Body of pancreas (tissue), 4 donors: Measurements from ENCODE around the gene ZAP70. TPM values are rescaled to one million over a fixed set of nuclear protein-coding genes. Genes with fewer than 3 reads are reported as not detected.

ENCODE experiments used
- ATAC-seq: fragments of 150-250 bp; one replicate; pipeline ENCODE4 v1.9.1; 2016
- DNase-seq, 4 donors: peaks; one replicate each; pipeline ENCODE4 v3.0.0-alpha.2; 2019
- H3K27ac ChIP-seq, 4 donors: fragments of 200-600 bp; sonication (generic); 1 replicate in 3 of 4; 2 replicates in 1 of 4; pipeline versions ENCODE4 v1.5.1 to v1.6.1; 2016 to 2019; ENCODE audit warnings: mild to moderate bottlenecking in 1 of 4, mixed read lengths in 1 of 4, moderate library complexity in 1 of 4
- H3K27me3 ChIP-seq, 2 donors: fragments of 200-600 bp; sonication (generic); one replicate each; pipeline ENCODE4 v1.6.0; 2016; ENCODE audit warnings: mild to moderate bottlenecking in 1 of 2
- H3K36me3 ChIP-seq, 2 donors: fragments of 200-600 bp; sonication (generic); replicated peaks in 1 of 2; 2 replicates each; pipeline ENCODE4 v1.5.1; 2016; ENCODE audit warnings: low read depth in 2 of 2; ENCODE audit not compliant: insufficient read depth in 1 of 2
- H3K4me1 ChIP-seq: fragments of 200-600 bp; sonication (generic); one replicate; pipeline ENCODE4 v1.6.0; 2016
- H3K4me3 ChIP-seq, 2 donors: fragments of 200-600 bp; sonication (generic); 1 replicate in 1 of 2; 2 replicates in 1 of 2; pipeline ENCODE4 v1.5.1; 2016 to 2019
- H3K9me3 ChIP-seq, 3 donors: fragments of 200-600 bp; sonication (generic); 1 replicate in 2 of 3; 2 replicates in 1 of 3; pipeline ENCODE4 v1.5.1; 2016
- POLR2A ChIP-seq, 3 donors: fragments of 450-650 bp; IDR thresholded peaks; one replicate each; pipeline ENCODE4 v1.6.1; 2016; ENCODE audit warnings: antibody characterized with exemption in 3 of 3, mild to moderate bottlenecking in 2 of 3
- WGBS, 2 donors: methylation state at CpG; one replicate each; pipeline ENCODE4 v1.1.5; 2017; 5-methylcytosine and 5-hydroxymethylcytosine counted together
- intact Hi-C: fragments of 100-400 bp; cut with DNase I; formaldehyde crosslinking; loops from one replicate; pipeline ENCODE4 v1.15.1; 2023
- total RNA-seq, 2 donors: library from RNA; depleted of rRNA; stranded (reverse); fragments of >200 nt; gene quantifications; one replicate each; pipeline ENCODE4 v1.1.0, GENCODE V29; 2016
- TF ChIP-seq, protein P1 (sequence below), 7 experiments: fragments of 450-650 bp in 4 of 7; fragments of 200-600 bp in 3 of 7; sonication (generic) in 3 of 7; IDR thresholded peaks; one replicate each; pipeline ENCODE4 v1.5.1; 2016 to 2019; ENCODE audit warnings: antibody characterized with exemption in 7 of 7

The ZAP70 gene
- total RNA-seq, 2 donors from 2014 or later = 2.1 to 4.0 TPM

DNA sequence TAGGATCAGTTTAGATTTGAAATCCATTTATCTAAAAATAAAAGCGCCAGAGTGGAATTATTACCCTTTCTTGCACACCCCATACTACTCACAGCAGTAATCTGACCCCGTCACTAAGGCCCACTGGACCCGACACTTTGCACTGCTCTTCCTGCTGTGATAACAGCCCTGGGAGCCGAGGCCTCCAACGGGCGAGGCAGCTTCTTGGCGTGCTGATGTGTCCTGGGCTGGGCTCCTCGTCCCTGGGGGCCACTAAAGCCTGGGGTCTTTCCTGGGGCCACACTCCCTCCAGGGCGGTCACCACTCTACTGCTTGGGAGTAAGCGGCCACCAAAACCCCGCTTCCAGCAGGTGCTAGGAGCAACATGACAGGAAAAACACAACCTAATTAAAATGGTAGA lies 61.7 kb downstream of the ZAP70 start:
- Histone ChIP-seq H3K27ac (no peak overlapping the region), H3K36me3 (peaks cover 5 to 8% of the 10 kb centered on the region in 2 donors), H3K9me3 (no peaks in the 10 kb centered on the region), H3K4me1 (no peaks in the 10 kb centered on the region), H3K4me3 (no peak overlapping the region), H3K27me3 (no peaks in the 10 kb centered on the region)
- intact Hi-C loops = no loop called here
- ATAC-seq (no peak), DNase-seq (no peak)
- TF ChIP-seq, protein P1, sequence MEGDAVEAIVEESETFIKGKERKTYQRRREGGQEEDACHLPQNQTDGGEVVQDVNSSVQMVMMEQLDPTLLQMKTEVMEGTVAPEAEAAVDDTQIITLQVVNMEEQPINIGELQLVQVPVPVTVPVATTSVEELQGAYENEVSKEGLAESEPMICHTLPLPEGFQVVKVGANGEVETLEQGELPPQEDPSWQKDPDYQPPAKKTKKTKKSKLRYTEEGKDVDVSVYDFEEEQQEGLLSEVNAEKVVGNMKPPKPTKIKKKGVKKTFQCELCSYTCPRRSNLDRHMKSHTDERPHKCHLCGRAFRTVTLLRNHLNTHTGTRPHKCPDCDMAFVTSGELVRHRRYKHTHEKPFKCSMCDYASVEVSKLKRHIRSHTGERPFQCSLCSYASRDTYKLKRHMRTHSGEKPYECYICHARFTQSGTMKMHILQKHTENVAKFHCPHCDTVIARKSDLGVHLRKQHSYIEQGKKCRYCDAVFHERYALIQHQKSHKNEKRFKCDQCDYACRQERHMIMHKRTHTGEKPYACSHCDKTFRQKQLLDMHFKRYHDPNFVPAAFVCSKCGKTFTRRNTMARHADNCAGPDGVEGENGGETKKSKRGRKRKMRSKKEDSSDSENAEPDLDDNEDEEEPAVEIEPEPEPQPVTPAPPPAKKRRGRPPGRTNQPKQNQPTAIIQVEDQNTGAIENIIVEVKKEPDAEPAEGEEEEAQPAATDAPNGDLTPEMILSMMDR (IDR thresholded peaks at IDR 0.05) = no peak
- TF ChIP-seq POLR2A (IDR thresholded peaks at IDR 0.05) = no peak
- WGBS, 2 donors = 93 to 95% methylated on average over 11 of the region's 11 CpGs

DNA sequence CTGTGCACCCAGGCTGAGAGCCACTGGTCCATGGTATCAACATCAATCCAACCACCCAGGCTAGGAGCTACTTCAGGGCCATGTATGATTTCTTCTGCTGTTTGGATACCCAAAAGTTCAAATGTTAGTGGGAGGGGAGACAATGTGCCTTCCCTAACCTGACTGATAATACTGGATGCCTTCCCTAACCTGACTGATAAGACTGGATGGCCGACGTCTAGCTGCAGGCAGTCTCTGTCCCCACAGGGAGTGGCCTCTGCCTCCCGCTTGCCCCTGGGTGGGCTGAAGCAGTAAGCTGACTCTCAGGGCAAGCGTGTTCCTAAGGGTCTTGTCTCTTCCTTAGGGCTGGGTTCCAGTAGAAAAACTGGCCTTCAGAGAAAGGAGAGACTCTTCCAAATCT lies 65.8 kb downstream of the ZAP70 start:
- H3K36me3 ChIP-seq = peaks cover 3 to 8% of the 10 kb centered on the region in 2 donors
- no peaks in the 10 kb centered on the region for H3K27me3 ChIP-seq
- H3K9me3 ChIP-seq = no peaks in the 10 kb centered on the region
- intact Hi-C loops = no loop called here
- no peak overlapping the region for H3K27ac ChIP-seq
- H3K4me1 ChIP-seq = no peaks in the 10 kb centered on the region
- no peak for DNase-seq
- no peak overlapping the region for H3K4me3 ChIP-seq
- no peak for TF ChIP-seq POLR2A (IDR thresholded peaks at IDR 0.05)
- TF ChIP-seq, protein P1 (IDR thresholded peaks at IDR 0.05) = no peak
- no peak for ATAC-seq
- WGBS, 2 donors = 73 to 81% methylated on average over 3 to 4 of the region's 4 CpGs

DNA sequence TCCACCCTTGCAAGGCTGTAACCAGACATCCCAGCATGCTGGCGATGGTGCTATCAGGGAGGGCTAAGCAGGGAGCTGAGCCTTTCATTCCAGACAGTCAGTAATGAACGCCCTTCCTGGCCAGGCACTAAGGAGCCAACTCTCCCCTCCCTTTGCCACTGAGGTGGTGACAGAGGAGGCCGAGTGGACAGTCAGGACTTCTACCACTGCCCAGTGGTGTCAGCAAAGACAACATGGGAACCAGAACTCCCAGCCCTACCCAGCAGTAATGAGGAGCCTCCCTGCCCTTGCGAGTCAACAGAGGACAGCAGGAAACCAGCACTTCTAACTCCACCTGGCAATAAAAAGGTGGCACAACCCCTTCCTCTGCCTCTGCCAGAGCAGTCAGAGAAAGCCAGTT lies 68.6 kb downstream of the ZAP70 start:
- Histone ChIP-seq H3K9me3 (no peaks in the 10 kb centered on the region), H3K27ac (no peak overlapping the region), H3K4me1 (no peaks in the 10 kb centered on the region), H3K36me3 (no peaks in the 10 kb centered on the region), H3K4me3 (no peak overlapping the region), H3K27me3 (no peaks in the 10 kb centered on the region)
- ATAC-seq (no peak), DNase-seq (no peak)
- intact Hi-C loops = no loop called here
- 88 to 93% methylated on average over 4 of the region's 4 CpGs for WGBS, 2 donors
- TF ChIP-seq, protein P1 (IDR thresholded peaks at IDR 0.05) = no peak
- TF ChIP-seq POLR2A (IDR thresholded peaks at IDR 0.05) = no peak

DNA sequence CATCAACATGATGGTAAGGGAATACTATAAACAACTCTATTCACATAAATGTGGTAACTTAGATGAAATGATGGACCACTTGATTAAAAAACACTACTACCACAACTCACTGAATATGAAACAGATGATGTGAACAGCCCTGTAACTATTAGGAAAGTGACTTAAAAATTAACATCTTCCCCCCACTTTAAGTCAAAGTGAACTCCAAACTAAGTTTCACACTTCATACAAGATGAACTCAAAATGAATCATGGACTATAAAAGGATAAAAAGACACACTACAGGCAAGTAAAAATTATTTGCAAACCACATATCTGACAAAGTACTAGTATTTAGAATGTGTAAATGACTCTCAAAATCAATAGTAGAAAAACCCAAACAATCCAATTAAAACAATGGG lies 71.6 kb downstream of the ZAP70 start:
- intact Hi-C loops = no loop called here
- Histone ChIP-seq H3K4me1 (no peaks in the 10 kb centered on the region), H3K27ac (no peak overlapping the region), H3K27me3 (no peaks in the 10 kb centered on the region), H3K36me3 (no peaks in the 10 kb centered on the region), H3K9me3 (no peaks in the 10 kb centered on the region), H3K4me3 (no peak overlapping the region)
- no peak for ATAC-seq
- DNase-seq = no peak
- no peak for TF ChIP-seq POLR2A (IDR thresholded peaks at IDR 0.05)

DNA sequence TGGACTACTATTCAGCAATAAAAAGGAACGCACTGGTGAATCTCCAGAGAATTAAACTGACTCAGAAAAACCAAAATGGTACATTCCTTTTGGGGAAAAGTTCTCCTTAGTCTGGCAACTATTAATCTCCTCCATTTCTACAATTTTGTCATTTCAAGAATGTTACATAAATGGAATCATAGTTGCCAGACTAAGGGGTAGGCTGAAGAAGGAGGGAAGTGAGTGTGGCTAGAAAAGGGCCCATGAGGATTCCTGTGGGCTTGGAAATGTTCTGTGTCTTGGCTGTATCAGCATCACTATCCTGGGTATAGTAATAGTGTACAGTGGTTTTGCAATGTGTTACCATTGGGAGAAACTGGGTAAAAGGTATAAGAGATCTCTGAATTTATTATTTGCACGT lies 72.4 kb downstream of the ZAP70 start:
- ATAC-seq = no peak
- no peaks in the 10 kb centered on the region for H3K36me3 ChIP-seq
- intact Hi-C loops = no loop called here
- H3K27me3 ChIP-seq = no peaks in the 10 kb centered on the region
- no peak for TF ChIP-seq POLR2A (IDR thresholded peaks at IDR 0.05)
- TF ChIP-seq, protein P1 (IDR thresholded peaks at IDR 0.05) = no peak
- H3K4me1 ChIP-seq = no peaks in the 10 kb centered on the region
- WGBS, 2 donors = 94 to 98% methylated on average over 2 of the region's 2 CpGs
- no peak for DNase-seq
- H3K27ac ChIP-seq = no peak overlapping the region
- no peaks in the 10 kb centered on the region for H3K9me3 ChIP-seq
- no peak overlapping the region for H3K4me3 ChIP-seq
